Measurements from ENCODE around the gene DPP10.

DPP10 gene

DNA sequence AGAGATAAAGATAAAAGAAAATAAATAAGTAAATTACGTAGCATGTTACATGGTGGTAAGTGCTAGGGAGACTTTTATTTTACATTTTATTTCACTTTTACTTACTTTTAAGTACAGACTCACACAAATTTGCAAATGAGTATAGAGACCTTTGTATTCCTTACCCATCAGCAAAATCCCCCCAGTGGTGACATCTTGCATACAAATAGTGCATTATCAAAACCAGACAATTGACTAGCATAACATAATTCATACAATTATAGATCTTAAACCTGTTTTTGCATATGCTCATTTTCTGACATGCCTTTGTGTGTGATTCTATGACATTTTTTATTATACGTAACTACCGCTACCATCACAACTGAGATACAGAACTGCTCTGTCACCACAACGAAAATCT is 1099.4 kb downstream of the DPP10 start:
- ATAC-seq (no peak), DNase-seq (no peak)
- H3K4me3 Mint-ChIP-seq: no peak overlapping the region
- peaks cover 10% of the 10 kb centered on the region for H3K9me3 Mint-ChIP-seq
- no peaks in the 10 kb centered on the region for H3K4me1 Mint-ChIP-seq
- no peak overlapping the region for H3K27ac Mint-ChIP-seq
- H3K27me3 Mint-ChIP-seq: no peaks in the 10 kb centered on the region
- H3K36me3 Mint-ChIP-seq (ENCODE audit: low read depth): no peaks in the 10 kb centered on the region

DNA sequence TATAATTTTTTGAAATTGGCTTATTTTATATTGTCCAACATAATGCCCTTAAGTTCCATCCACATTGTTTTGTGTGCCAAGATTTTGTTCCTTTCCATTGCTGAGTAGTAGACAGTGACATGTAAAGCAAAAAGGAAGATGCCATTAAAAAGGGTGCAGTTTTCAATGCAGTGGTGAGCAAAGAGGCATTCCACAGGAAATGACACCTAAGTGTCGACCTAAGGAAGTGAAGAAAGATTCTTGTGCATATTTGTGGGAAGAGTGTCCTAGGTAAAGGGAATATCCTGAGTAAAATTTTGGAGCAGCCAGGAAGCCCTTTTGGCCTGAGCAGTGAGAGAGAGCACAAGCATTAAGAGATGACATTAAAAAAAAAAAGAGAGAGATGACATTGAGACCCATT is 1099.9 kb downstream of the DPP10 start:
- H3K27ac Mint-ChIP-seq: no peak overlapping the region
- H3K27me3 Mint-ChIP-seq: no peaks in the 10 kb centered on the region
- H3K9me3 Mint-ChIP-seq: peaks cover 10% of the 10 kb centered on the region
- no peaks in the 10 kb centered on the region for H3K4me1 Mint-ChIP-seq
- DNase-seq (no peak), ATAC-seq (no peak)
- no peak overlapping the region for H3K4me3 Mint-ChIP-seq
- no peaks in the 10 kb centered on the region for H3K36me3 Mint-ChIP-seq (ENCODE audit: low read depth)

DNA sequence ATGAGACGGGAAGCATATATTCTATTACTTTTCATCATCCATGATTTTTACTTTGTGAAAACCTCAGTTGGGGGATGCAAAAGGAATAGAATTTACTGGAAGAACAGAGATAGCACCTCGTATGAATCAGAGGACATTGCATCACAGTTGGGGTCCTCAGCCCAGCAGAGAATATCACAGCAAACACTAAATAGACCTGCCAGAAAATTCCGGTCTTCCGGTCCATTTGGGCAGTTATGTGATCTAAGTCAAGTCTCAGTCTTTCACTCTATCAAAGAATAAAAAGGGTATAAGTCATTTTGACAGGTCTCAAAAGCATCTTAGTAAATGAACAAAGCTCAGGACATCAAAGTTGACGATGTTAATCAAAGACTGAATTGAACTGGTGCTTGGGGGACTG is 1100.6 kb downstream of the DPP10 start:
- no peaks in the 10 kb centered on the region for H3K27me3 Mint-ChIP-seq
- no peak overlapping the region for H3K27ac Mint-ChIP-seq
- no peaks in the 10 kb centered on the region for H3K4me1 Mint-ChIP-seq
- DNase-seq (no peak), ATAC-seq (no peak)
- no peak overlapping the region for H3K4me3 Mint-ChIP-seq
- no peaks in the 10 kb centered on the region for H3K36me3 Mint-ChIP-seq (ENCODE audit: low read depth)
- peaks cover 10% of the 10 kb centered on the region for H3K9me3 Mint-ChIP-seq

DNA sequence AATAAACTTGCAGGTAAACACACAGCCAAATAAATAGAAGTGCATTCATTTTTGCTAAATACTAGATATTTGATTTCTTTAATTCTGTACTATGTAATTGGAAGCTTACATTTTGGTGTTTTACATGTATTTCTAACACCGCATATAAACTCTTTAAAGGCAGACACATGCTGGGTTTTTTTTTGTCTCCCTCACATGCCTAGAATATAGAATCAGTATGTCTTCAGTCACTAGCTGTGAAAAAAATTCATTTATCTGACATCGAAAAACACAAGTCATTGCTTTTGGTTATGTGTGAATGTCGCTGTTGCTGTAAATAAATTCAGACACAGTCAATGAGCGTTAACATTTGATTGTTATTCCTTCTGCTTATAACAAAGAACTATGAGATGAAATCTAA is 1101.0 kb downstream of the DPP10 start:
- H3K9me3 Mint-ChIP-seq: peaks cover 10% of the 10 kb centered on the region
- no peak overlapping the region for H3K4me3 Mint-ChIP-seq
- no peaks in the 10 kb centered on the region for H3K4me1 Mint-ChIP-seq
- no peak for DNase-seq
- H3K36me3 Mint-ChIP-seq (ENCODE audit: low read depth): no peaks in the 10 kb centered on the region
- no peak for ATAC-seq
- no peaks in the 10 kb centered on the region for H3K27me3 Mint-ChIP-seq
- H3K27ac Mint-ChIP-seq: no peak overlapping the region

DNA sequence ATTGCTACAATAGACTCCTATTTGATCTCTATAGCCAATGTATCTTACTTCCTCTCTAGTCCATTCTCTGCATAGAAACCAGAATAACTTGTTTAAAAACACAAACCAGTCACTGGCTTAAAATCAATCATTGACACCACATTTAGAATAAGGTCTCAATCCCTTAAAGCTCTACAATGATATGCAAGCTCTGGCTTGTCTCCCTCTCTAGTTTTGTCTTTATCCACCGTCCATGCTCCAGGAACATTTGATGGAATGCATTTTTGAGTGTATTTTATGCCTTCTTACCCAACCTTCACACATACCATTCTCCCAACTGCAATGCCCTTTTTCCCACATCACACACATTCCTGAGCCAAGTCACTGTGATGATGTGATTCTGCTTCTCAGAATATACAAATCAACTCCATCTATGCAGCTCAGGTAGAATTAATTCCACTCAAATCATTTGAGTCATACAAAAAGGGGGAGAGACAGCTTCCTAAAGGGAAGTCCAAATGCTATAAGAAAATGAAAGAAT is 1107.2 kb downstream of the DPP10 start:
- H3K4me3 Mint-ChIP-seq: no peak overlapping the region

GRCh38 chr2:115552726-115553125 is 1110.3 kb downstream of the DPP10 start:
- H3K27ac Mint-ChIP-seq: no peak overlapping the region
- no peak overlapping the region for H3K4me3 Mint-ChIP-seq
- H3K9me3 Mint-ChIP-seq: peaks cover 11% of the 10 kb centered on the region
- H3K27me3 Mint-ChIP-seq: no peaks in the 10 kb centered on the region
- H3K36me3 Mint-ChIP-seq (ENCODE audit: low read depth): no peaks in the 10 kb centered on the region
- no peaks in the 10 kb centered on the region for H3K4me1 Mint-ChIP-seq
- DNase-seq (no peak), ATAC-seq (no peak)

More for the DNA sequence above, 1107.2 kb downstream of the DPP10 start:
- Mint-ChIP-seq H3K27me3 (no peaks in the 10 kb centered on the region), H3K9me3 (peaks cover 9% of the 10 kb centered on the region), H3K36me3 (ENCODE audit: low read depth) (no peaks in the 10 kb centered on the region), H3K27ac (no peak overlapping the region), H3K4me1 (no peaks in the 10 kb centered on the region)
- DNase-seq (no peak), ATAC-seq (no peak)

GRCh38 chr2:115554153-115554552 is 1111.7 kb downstream of the DPP10 start:
- Mint-ChIP-seq H3K27ac (no peak overlapping the region), H3K4me1 (no peaks in the 10 kb centered on the region)
- no peak for DNase-seq

GRCh38 chr2:115558725-115559124 is 1116.3 kb downstream of the DPP10 start:
- no peak overlapping the region for H3K4me3 Mint-ChIP-seq
- ATAC-seq (no peak), DNase-seq (no peak)
- no peaks in the 10 kb centered on the region for H3K27me3 Mint-ChIP-seq
- peaks cover 10% of the 10 kb centered on the region for H3K9me3 Mint-ChIP-seq
- H3K4me1 Mint-ChIP-seq: no peaks in the 10 kb centered on the region
- H3K36me3 Mint-ChIP-seq (ENCODE audit: low read depth): no peaks in the 10 kb centered on the region
- H3K27ac Mint-ChIP-seq: no peak overlapping the region

More at GRCh38 chr2:115554153-115554552, 1111.7 kb downstream of the DPP10 start:
- Mint-ChIP-seq H3K4me3 (no peak overlapping the region), H3K36me3 (ENCODE audit: low read depth) (no peaks in the 10 kb centered on the region), H3K9me3 (peaks cover 11% of the 10 kb centered on the region), H3K27me3 (no peaks in the 10 kb centered on the region)
- no peak for ATAC-seq

GRCh38 chr2:115560666-115561065 is 1118.2 kb downstream of the DPP10 start:
- Mint-ChIP-seq H3K27ac (no peak overlapping the region), H3K4me3 (no peak overlapping the region), H3K36me3 (ENCODE audit: low read depth) (no peaks in the 10 kb centered on the region), H3K4me1 (no peaks in the 10 kb centered on the region), H3K9me3 (peaks cover 10% of the 10 kb centered on the region), H3K27me3 (no peaks in the 10 kb centered on the region)
- ATAC-seq (no peak), DNase-seq (no peak)

GRCh38 chr2:115568643-115569042 is 1126.2 kb downstream of the DPP10 start:
- DNase-seq (no peak), ATAC-seq (no peak)
- no peaks in the 10 kb centered on the region for H3K36me3 Mint-ChIP-seq (ENCODE audit: low read depth)
- peaks cover 21% of the 10 kb centered on the region for H3K9me3 Mint-ChIP-seq
- H3K27ac Mint-ChIP-seq: no peak overlapping the region
- no peaks in the 10 kb centered on the region for H3K4me1 Mint-ChIP-seq
- no peaks in the 10 kb centered on the region for H3K27me3 Mint-ChIP-seq
- no peak overlapping the region for H3K4me3 Mint-ChIP-seq

- Mint-ChIP-seq H3K4me1 (no peaks in the 10 kb centered on the region), H3K27ac (no peak overlapping the region), H3K27me3 (no peaks in the 10 kb centered on the region), H3K4me3 (no peak overlapping the region), H3K36me3 (ENCODE audit: low read depth) (no peaks in the 10 kb centered on the region), H3K9me3 (peaks cover 29% of the 10 kb centered on the region)
- no peak for ATAC-seq
- DNase-seq: no peak
Observed at GRCh38 chr2:115569547-115569946, 1127.1 kb downstream of the DPP10 start.

- ATAC-seq (no peak), DNase-seq (no peak)
- Mint-ChIP-seq H3K27ac (no peak overlapping the region), H3K4me1 (no peaks in the 10 kb centered on the region), H3K36me3 (ENCODE audit: low read depth) (no peaks in the 10 kb centered on the region), H3K4me3 (no peak overlapping the region), H3K27me3 (no peaks in the 10 kb centered on the region), H3K9me3 (peaks cover 37% of the 10 kb centered on the region)
Observed at GRCh38 chr2:115572746-115573145, 1130.3 kb downstream of the DPP10 start.

DNA sequence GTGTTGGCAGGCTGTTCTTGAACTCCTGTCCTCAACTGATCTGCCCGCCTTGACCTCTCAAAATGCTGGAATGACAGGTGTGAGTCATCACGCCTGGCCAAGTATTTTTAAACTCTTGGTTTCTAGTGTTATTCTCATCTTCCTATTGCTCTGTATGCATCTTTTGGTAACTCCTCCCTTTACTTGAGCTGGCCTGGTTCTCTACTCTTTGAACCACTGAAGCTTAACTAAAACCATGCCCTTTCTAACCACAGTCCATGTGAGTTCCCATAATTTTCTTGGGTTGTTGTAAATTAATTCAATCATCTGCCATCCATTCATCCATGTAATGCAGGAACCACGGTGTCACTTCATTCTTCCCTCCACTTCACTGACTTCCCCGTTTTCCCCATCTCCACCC is 1131.3 kb downstream of the DPP10 start:
- Mint-ChIP-seq H3K4me3 (no peak overlapping the region), H3K36me3 (ENCODE audit: low read depth) (no peaks in the 10 kb centered on the region), H3K27me3 (no peaks in the 10 kb centered on the region), H3K4me1 (no peaks in the 10 kb centered on the region), H3K9me3 (peaks cover 37% of the 10 kb centered on the region), H3K27ac (no peak overlapping the region)
- DNase-seq (no peak), ATAC-seq (no peak)

GRCh38 chr2:115574667-115575066 is 1132.2 kb downstream of the DPP10 start:
- H3K27ac Mint-ChIP-seq: no peak overlapping the region
- H3K9me3 Mint-ChIP-seq: peaks cover 37% of the 10 kb centered on the region
- no peaks in the 10 kb centered on the region for H3K4me1 Mint-ChIP-seq
- DNase-seq (no peak), ATAC-seq (no peak)
- H3K27me3 Mint-ChIP-seq: no peaks in the 10 kb centered on the region
- H3K4me3 Mint-ChIP-seq: no peak overlapping the region
- H3K36me3 Mint-ChIP-seq (ENCODE audit: low read depth): no peaks in the 10 kb centered on the region

GRCh38 chr2:115580784-115581183 is 1138.3 kb downstream of the DPP10 start:
- Mint-ChIP-seq H3K4me1 (no peaks in the 10 kb centered on the region), H3K27me3 (no peaks in the 10 kb centered on the region), H3K27ac (no peak overlapping the region), H3K4me3 (no peak overlapping the region), H3K36me3 (ENCODE audit: low read depth) (no peaks in the 10 kb centered on the region), H3K9me3 (peaks cover 21% of the 10 kb centered on the region)
- no peak for DNase-seq
- no peak for ATAC-seq

GRCh38 chr2:115584507-115584906 is 1142.1 kb downstream of the DPP10 start:
- Mint-ChIP-seq H3K27ac (no peak overlapping the region), H3K36me3 (ENCODE audit: low read depth) (no peaks in the 10 kb centered on the region), H3K9me3 (peaks cover 17% of the 10 kb centered on the region), H3K4me1 (no peaks in the 10 kb centered on the region), H3K4me3 (no peak overlapping the region), H3K27me3 (no peaks in the 10 kb centered on the region)
- no peak for ATAC-seq
- no peak for DNase-seq
